GM12875 (cell line): Measurements from ENCODE around the gene RAB26.

ENCODE experiments used
- H3K4me3 ChIP-seq: one replicate; pipeline ENCODE4 v1.5.1; 2011; ENCODE audit warnings: low read depth, low read length, control low read depth
- TF ChIP-seq, protein P1 (sequence below): IDR thresholded peaks from 2 replicates; pipeline ENCODE4 v1.5.1; 2011; ENCODE audit warnings: low read depth, mild to moderate bottlenecking, control low read depth, inconsistent platforms, low read length, moderate library complexity, borderline replicate concordance; ENCODE audit not compliant: insufficient read depth

Gene RAB26

DNA sequence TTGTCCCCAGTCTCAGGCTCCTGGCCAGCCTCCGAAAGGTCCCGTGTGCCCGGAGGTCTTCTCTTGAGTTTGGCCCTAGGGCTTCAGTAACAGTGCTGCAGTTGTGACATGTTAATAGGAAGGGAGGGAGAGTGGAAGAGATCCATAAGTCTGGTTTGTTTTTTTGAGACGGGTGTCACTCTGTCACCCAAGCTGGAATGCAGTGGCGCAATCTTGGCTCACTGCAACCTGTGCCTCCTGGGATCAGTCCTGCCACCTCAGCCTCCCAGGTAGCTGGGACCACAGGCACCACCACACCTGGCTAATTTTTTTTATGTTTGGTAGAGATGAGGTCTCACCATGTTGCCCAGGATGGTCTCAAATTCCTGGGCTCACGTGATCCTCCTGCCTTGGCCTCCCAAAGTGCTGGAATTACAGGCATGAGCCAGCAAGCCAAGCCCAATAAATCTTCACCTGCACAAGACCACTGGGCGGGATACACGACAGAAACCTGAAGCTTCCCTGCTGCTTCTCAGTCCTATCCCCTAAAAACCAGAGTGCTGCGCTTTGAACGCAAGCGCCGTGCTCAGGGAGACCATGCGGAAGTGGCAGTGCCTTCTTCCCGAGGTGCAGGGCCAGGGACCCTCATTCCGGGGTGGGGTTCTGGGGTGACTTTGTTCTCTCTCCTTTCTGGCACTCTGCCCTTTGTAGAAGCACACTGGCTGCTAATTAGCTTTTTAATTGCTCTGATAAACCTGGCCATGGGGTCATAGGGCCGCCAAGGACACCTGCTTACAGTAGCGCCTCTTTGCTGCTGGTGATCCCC is 18.0 kb downstream of the RAB26 start:
- H3K4me3 ChIP-seq: no peak overlapping the region
- TF ChIP-seq, protein P1, sequence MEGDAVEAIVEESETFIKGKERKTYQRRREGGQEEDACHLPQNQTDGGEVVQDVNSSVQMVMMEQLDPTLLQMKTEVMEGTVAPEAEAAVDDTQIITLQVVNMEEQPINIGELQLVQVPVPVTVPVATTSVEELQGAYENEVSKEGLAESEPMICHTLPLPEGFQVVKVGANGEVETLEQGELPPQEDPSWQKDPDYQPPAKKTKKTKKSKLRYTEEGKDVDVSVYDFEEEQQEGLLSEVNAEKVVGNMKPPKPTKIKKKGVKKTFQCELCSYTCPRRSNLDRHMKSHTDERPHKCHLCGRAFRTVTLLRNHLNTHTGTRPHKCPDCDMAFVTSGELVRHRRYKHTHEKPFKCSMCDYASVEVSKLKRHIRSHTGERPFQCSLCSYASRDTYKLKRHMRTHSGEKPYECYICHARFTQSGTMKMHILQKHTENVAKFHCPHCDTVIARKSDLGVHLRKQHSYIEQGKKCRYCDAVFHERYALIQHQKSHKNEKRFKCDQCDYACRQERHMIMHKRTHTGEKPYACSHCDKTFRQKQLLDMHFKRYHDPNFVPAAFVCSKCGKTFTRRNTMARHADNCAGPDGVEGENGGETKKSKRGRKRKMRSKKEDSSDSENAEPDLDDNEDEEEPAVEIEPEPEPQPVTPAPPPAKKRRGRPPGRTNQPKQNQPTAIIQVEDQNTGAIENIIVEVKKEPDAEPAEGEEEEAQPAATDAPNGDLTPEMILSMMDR: no peak

DNA sequence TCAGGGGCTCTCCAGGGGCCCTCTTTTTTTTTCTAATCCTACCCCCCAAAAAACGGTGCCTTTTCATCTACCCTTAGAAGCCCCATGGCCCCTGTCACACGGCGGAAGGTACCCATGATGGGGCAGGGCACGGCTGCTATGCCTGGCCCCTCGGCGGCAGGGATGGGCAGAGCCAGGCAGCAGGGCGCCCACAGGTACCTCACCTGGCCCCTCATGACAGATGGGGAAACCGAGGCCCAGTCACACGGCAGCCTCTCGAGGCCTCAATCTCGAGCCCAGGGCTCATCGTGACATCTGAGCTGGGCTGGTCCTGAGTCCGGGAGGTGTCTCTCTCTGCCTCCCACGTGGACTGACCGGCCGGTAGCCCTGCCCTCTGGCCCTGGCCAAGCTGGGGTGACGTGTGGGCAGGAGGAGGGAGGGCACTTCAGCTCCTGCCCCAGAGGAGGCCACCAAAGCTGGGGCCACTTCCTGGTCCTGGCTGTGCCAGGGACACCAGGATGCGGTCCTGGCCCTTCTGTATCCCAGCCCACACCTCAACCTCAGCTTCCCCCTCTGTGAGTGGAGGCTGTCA is 18.7 kb downstream of the RAB26 start:
- H3K4me3 ChIP-seq: no peak overlapping the region
- TF ChIP-seq, protein P1: no peak

DNA sequence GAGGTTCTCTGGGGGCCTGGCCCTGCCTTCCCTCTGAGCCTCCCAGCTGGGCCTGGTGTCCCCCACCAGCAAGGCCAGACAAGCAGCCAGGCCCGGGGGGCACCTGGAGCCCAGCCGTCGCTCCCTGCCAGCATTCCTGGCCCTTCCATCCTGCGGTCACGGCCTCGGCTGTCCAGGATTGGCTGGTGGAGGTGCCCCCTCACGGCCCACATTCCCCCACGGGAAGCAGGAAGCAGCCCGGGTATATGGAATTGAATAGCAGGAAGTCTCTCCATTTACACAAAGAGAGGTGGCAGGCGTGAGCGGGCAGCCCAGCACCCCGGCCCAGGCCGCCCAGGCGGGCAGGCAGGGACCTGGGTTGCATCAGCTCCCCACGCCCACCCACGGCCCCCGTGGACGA is 21.7 kb downstream of the RAB26 start:
- TF ChIP-seq, protein P1: no peak

DNA sequence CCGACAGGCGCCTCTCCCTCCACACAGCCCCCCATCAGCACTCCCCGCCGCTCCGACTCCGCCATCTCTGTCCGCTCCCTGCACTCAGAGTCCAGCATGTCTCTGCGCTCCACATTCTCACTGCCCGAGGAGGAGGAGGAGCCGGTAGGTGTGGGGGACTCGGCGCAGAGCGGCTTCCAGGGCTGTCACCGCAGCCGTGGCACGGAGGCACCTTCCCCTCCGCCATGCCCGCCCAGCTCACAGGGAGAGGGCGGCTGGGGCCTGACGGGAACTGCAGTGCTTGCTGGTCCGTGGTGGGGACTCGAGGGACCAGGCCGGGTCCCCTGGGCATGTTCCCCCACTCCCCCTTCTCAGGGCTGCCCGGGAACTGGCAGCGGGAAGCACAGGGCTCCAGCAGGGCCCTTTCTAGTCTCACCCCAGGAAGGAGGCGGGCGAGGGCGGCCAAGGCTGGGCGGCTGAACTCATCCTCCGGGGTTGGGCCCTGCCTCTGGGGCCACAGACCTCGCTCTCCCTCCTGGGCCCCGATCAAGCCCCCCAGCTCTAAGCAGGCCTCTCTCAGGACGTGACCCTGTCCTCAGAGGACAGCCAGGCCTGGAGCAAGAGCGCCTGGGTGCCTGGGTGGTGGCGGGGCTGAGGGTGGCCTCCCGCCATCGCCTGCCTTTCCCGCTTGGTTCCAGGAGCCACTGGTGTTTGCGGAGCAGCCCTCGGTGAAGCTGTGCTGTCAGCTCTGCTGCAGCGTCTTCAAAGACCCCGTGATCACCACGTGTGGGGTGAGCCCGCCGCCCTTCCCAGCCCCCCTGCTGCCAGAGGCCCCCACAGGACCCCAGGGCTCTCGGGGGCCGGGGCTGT is 22.4 kb downstream of the RAB26 start:
- TF ChIP-seq, protein P1: no peak
- H3K4me3 ChIP-seq: no peak overlapping the region

More for the DNA sequence above, 21.7 kb downstream of the RAB26 start:
- H3K4me3 ChIP-seq: no peak overlapping the region

DNA sequence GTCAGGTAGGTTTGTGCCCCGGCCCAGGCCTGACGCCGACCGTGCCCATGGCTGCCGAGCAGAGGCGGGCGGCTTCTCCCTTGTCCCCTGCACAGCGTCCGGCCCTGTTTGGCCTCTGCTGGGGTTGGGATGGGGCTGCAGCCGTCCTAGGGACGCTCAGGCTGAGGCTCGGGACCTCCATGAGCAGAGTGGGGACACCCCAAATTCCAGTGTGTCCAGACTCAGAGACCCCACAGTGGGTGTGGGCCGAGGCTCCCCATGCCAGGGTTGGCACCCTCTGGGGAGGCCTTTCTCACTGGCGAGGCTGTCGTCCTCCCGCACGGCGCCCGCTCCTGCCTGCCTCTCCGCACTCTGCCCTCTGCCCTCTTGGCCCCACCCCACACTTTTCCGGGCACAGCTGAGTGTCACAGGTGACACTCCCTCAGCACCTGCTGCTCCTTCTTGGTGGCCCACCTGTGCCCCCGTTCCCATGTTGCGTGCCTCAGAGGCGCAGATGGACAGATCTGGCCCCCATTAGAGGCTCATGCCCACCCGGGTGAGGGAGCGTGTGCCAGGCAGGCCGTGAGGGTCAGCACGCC is 23.3 kb downstream of the RAB26 start:
- TF ChIP-seq, protein P1: no peak

DNA sequence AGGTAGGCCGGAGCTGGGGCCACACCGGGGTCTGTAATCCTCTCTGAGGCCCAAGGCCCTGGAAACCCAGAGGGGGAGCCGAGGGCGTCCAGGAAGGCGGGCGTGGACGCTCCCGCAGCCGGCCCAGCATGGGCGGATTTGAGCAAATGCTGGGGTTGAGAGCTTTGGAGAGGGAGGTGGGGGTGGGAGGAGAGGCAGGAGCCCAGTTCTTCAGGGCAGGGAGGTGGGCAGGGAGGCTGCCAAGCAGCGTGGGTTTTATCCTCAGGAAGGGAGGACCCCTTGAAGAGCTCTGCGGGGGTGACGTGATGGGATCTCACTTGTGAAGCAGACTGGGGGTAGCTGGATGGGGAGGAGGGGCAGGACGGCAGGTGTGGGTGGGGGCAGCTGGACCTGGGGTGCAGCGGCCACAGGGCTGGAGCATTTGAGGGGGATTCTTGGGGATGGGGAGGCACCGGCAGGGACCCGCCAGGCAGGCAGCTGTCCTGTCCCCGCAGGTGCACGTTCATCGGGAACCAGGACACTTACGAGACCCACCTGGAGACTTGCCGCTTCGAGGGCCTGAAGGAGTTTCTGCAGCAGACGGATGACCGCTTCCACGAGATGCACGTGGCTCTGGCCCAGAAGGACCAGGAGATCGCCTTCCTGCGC is 24.4 kb downstream of the RAB26 start:
- TF ChIP-seq, protein P1: no peak
- H3K4me3 ChIP-seq: no peak overlapping the region

More for the DNA sequence above, 23.3 kb downstream of the RAB26 start:
- H3K4me3 ChIP-seq: no peak overlapping the region
